OCI-LY7 (cell line): ENCODE data around the gene RNF17. TPM values are rescaled to one million over a fixed set of nuclear protein-coding genes. Genes with fewer than 3 reads are reported as not detected.

ENCODE experiments used
- BruUV-seq: library from RNA; stranded (reverse); fragments of 400-500 nt; replicated peaks from 2 replicates; lab custom pipeline; 2021; lab: Mats Ljungman, UMichigan
- CTCF ChIA-PET: fragments of 300-600 bp; sonication (Branson Sonifier 250); formaldehyde crosslinking; loops from one replicate; lab custom pipeline; 2022; ENCODE audit warnings: antibody characterized with exemption; ENCODE audit not compliant: unreplicated experiment; lab: Charles Lee
- POLR2A ChIA-PET: fragments of 300-600 bp; sonication (Branson Sonifier 250); formaldehyde crosslinking; loops from one replicate; lab custom pipeline; 2022; ENCODE audit warnings: antibody characterized with exemption; lab: Charles Lee
- DNase-seq: peaks from one replicate; pipeline ENCODE4 v3.0.0-alpha.2; 2015; ENCODE audit warnings: low spot score
- H2AFZ ChIP-seq: fragments of 200-600 bp; sonication (generic), shearing (Covaris generic); 2 replicates; pipeline ENCODE4 v1.6.1; 2014; ENCODE audit warnings: mild to moderate bottlenecking, antibody characterized with exemption, low read length, moderate library complexity
- H3K27ac ChIP-seq: fragments of 200-600 bp; sonication (generic); 2 replicates; pipeline ENCODE4 v1.5.1; 2014; ENCODE audit warnings: mixed run types, low read depth, mild to moderate bottlenecking, moderate library complexity, low read length, inconsistent platforms; ENCODE audit not compliant: poor library complexity, severe bottlenecking
- H3K36me3 ChIP-seq: fragments of 200-600 bp; sonication (generic); 2 replicates; pipeline ENCODE4 v1.6.1; 2014; ENCODE audit warnings: mild to moderate bottlenecking, antibody characterized with exemption, low read length, moderate library complexity, mixed read lengths; ENCODE audit not compliant: insufficient read depth
- H3K4me1 ChIP-seq: fragments of 200-600 bp; sonication (generic); 2 replicates; pipeline ENCODE4 v1.5.1; 2014; ENCODE audit warnings: mild to moderate bottlenecking, low read length; ENCODE audit not compliant: insufficient read depth, poor library complexity, severe bottlenecking
- H3K4me2 ChIP-seq: fragments of 200-600 bp; sonication (generic); 2 replicates; pipeline ENCODE4 v1.6.1; 2014; ENCODE audit warnings: mild to moderate bottlenecking, low read length
- H3K4me3 ChIP-seq: fragments of 200-600 bp; sonication (generic); 2 replicates; pipeline ENCODE4 v1.5.1; 2014; ENCODE audit warnings: mild to moderate bottlenecking, low read depth, low read length; ENCODE audit not compliant: poor library complexity, severe bottlenecking
- H3K79me2 ChIP-seq: fragments of 200-600 bp; sonication (generic); 2 replicates; pipeline ENCODE4 v1.6.1; 2016; ENCODE audit warnings: low read depth, mild to moderate bottlenecking, low read length, moderate library complexity, mixed read lengths; ENCODE audit not compliant: insufficient read depth
- H3K9me2 ChIP-seq: fragments of 200-600 bp; sonication (generic); 2 replicates; pipeline ENCODE4 v1.6.1; 2016; ENCODE audit warnings: mild to moderate bottlenecking, low read length, mixed read lengths; ENCODE audit not compliant: insufficient read depth
- H3K9me3 ChIP-seq: fragments of 200-600 bp; sonication (generic); 2 replicates; pipeline ENCODE4 v1.6.1; 2014; ENCODE audit warnings: mild to moderate bottlenecking, mixed run types, low read length, mixed read lengths
- H4K20me1 ChIP-seq: fragments of 200-600 bp; sonication (generic); 2 replicates; pipeline ENCODE4 v1.6.1; 2014; ENCODE audit warnings: mild to moderate bottlenecking, antibody characterized with exemption, low read length, moderate library complexity, mixed read lengths; ENCODE audit not compliant: insufficient read depth
- CTCF ChIP-seq: fragments of 200-600 bp; sonication (generic); conservative IDR thresholded peaks from 2 replicates; pipeline ENCODE4 v1.5.1; 2014; ENCODE audit warnings: mild to moderate bottlenecking, antibody characterized with exemption, low read length, moderate library complexity, mixed read lengths
- EZH2phosphoT487 ChIP-seq: fragments of 200-600 bp; sonication (generic); IDR thresholded peaks from 2 replicates; pipeline ENCODE4 v1.6.1; 2018; ENCODE audit warnings: low read depth, borderline replicate concordance, mild to moderate bottlenecking, mixed run types, antibody characterized with exemption, low read length, moderate library complexity, mixed read lengths
- intact Hi-C: fragments of 100-400 bp; cut with micrococcal nuclease; formaldehyde crosslinking; loops from one replicate; pipeline ENCODE4 v1.10.0; 2022; ENCODE audit not compliant: unreplicated experiment
- total RNA-seq, 2 experiments: library from RNA; depleted of rRNA in 1 of 2; stranded (reverse); fragments of >200 nt in 1 of 2; shearing (Covaris generic) in 1 of 2; gene quantifications; 2 replicates each; pipeline ENCODE4 v1.2.3, GENCODE V29; 2014 to 2022

The RNF17 gene
- total RNA-seq, 2 experiments from 2014 or later: not detected

- intact Hi-C loops: no loop called here
Observed at GRCh38 chr13:24784319-24784718, 20.4 kb downstream of the RNF17 start.

GRCh38 chr13:24788538-24788937 is 24.6 kb downstream of the RNF17 start:
- no peaks in the 10 kb centered on the region for H3K79me2 ChIP-seq
- H3K9me2 ChIP-seq: no peaks in the 10 kb centered on the region
- H3K4me2 ChIP-seq: no peak overlapping the region
- TF ChIP-seq EZH2phosphoT487: no peak
- no peaks in the 10 kb centered on the region for H4K20me1 ChIP-seq
- no peaks in the 10 kb centered on the region for H3K36me3 ChIP-seq
- H3K27ac ChIP-seq: no peak overlapping the region
- ChIA-PET POLR2A (interaction anchor here (1.0 to 1.3 kb wide), 2 partner anchors 8 to 14 kb away, joined by 3 read pairs; no protein-coding TSS in a partner anchor), CTCF (no interaction called here)
- intact Hi-C loops: no loop called here
- no peak for DNase-seq
- H3K9me3 ChIP-seq: no peaks in the 10 kb centered on the region
- no TSS peak for BruUV-seq
- no peak overlapping the region for H3K4me3 ChIP-seq
- H2AFZ ChIP-seq: no peak overlapping the region
- H3K4me1 ChIP-seq: no peaks in the 10 kb centered on the region

More at GRCh38 chr13:24784319-24784718, 20.4 kb downstream of the RNF17 start:
- no peaks in the 10 kb centered on the region for H3K9me2 ChIP-seq
- H4K20me1 ChIP-seq: no peaks in the 10 kb centered on the region
- H3K4me1 ChIP-seq: no peaks in the 10 kb centered on the region
- no peak overlapping the region for H3K27ac ChIP-seq
- no TSS peak for BruUV-seq
- no peak overlapping the region for H3K4me3 ChIP-seq
- H3K4me2 ChIP-seq: no peak overlapping the region
- POLR2A ChIA-PET: no interaction called here
- TF ChIP-seq CTCF (no peak), EZH2phosphoT487 (no peak)
- no peak for DNase-seq
- CTCF ChIA-PET: no interaction called here
- no peak overlapping the region for H2AFZ ChIP-seq
- no peaks in the 10 kb centered on the region for H3K36me3 ChIP-seq
- no peaks in the 10 kb centered on the region for H3K9me3 ChIP-seq
- H3K79me2 ChIP-seq: no peaks in the 10 kb centered on the region

GRCh38 chr13:24802074-24802473 is 38.1 kb downstream of the RNF17 start:
- no TSS peak for BruUV-seq
- no peak overlapping the region for H3K27ac ChIP-seq
- no peak for DNase-seq
- no peaks in the 10 kb centered on the region for H3K4me1 ChIP-seq
- no peaks in the 10 kb centered on the region for H3K9me2 ChIP-seq
- no peak overlapping the region for H2AFZ ChIP-seq
- H3K79me2 ChIP-seq: no peaks in the 10 kb centered on the region
- H3K4me3 ChIP-seq: no peak overlapping the region
- no peaks in the 10 kb centered on the region for H3K9me3 ChIP-seq
- H3K4me2 ChIP-seq: no peak overlapping the region
- ChIA-PET CTCF (no interaction called here), POLR2A (no interaction called here)
- no peaks in the 10 kb centered on the region for H4K20me1 ChIP-seq
- intact Hi-C loops: no loop called here
- H3K36me3 ChIP-seq: no peaks in the 10 kb centered on the region
- TF ChIP-seq CTCF (no peak), EZH2phosphoT487 (no peak)
